ENCODE measurements around the gene BTN1A1.

- TF ChIP-seq, protein P1, sequence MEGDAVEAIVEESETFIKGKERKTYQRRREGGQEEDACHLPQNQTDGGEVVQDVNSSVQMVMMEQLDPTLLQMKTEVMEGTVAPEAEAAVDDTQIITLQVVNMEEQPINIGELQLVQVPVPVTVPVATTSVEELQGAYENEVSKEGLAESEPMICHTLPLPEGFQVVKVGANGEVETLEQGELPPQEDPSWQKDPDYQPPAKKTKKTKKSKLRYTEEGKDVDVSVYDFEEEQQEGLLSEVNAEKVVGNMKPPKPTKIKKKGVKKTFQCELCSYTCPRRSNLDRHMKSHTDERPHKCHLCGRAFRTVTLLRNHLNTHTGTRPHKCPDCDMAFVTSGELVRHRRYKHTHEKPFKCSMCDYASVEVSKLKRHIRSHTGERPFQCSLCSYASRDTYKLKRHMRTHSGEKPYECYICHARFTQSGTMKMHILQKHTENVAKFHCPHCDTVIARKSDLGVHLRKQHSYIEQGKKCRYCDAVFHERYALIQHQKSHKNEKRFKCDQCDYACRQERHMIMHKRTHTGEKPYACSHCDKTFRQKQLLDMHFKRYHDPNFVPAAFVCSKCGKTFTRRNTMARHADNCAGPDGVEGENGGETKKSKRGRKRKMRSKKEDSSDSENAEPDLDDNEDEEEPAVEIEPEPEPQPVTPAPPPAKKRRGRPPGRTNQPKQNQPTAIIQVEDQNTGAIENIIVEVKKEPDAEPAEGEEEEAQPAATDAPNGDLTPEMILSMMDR (IDR thresholded peaks at IDR 0.05; ENCODE audit: insufficient read depth, low read length, poor library complexity, severe bottlenecking), result no peak
- no peak for TF ChIP-seq EZH2phosphoT487 (conservative IDR thresholded peaks at IDR 0.05; ENCODE audit: low read length)
These were observed 21.8 kb upstream of the BTN1A1 start for GRCh38 chr6:26478100-26478984.
